IPS-18c (cell line): ENCODE results near the gene EDN2.
A peak's percentile ranks its signal among the peaks of the same experiment; 100 is the strongest.

Experiments used
- H3K4me3 ChIP-seq: 2 replicates; pipeline ENCODE4 v1.7.0; 2013; ENCODE audit warnings: low read depth, mild to moderate bottlenecking, low read length, moderate library complexity; ENCODE audit not compliant: insufficient read depth
- H3K9me3 ChIP-seq: one replicate; pipeline ENCODE4 v1.6.1; 2013; ENCODE audit warnings: mild to moderate bottlenecking, low read length, moderate library complexity; ENCODE audit not compliant: control insufficient read depth, insufficient read depth

EDN2 gene

GRCh38 chr1:41520951-41521752 lies 36.7 kb upstream of the EDN2 start:
- Histone ChIP-seq H3K4me3 (no peak overlapping the region), H3K9me3 (no peaks in the 10 kb centered on the region)

GRCh38 chr1:41519667-41520066 lies 35.2 kb upstream of the EDN2 start:
- no peak overlapping the region for H3K4me3 ChIP-seq
- no peaks in the 10 kb centered on the region for H3K9me3 ChIP-seq

GRCh38 chr1:41518471-41518870 lies 34.0 kb upstream of the EDN2 start:
- Histone ChIP-seq H3K4me3 (no peak overlapping the region), H3K9me3 (no peaks in the 10 kb centered on the region)

GRCh38 chr1:41517062-41517438 lies 32.6 kb upstream of the EDN2 start:
- no peaks in the 10 kb centered on the region for H3K9me3 ChIP-seq
- no peak overlapping the region for H3K4me3 ChIP-seq

- H3K4me3 ChIP-seq = peak overlapping the region; percentile 38; the same call in 1 of the 2 replicates
- H3K9me3 ChIP-seq = no peaks in the 10 kb centered on the region
Observed at GRCh38 chr1:41516168-41517061, 31.9 kb upstream of the EDN2 start.

- Histone ChIP-seq H3K4me3 (no peak overlapping the region), H3K9me3 (no peaks in the 10 kb centered on the region)
Observed at GRCh38 chr1:41515778-41516167, 31.3 kb upstream of the EDN2 start.

GRCh38 chr1:41515131-41515678 lies 30.7 kb upstream of the EDN2 start:
- H3K4me3 ChIP-seq = no peak overlapping the region
- no peaks in the 10 kb centered on the region for H3K9me3 ChIP-seq

- no peaks in the 10 kb centered on the region for H3K9me3 ChIP-seq
- H3K4me3 ChIP-seq = no peak overlapping the region
Observed at GRCh38 chr1:41514381-41514780, 29.9 kb upstream of the EDN2 start.

GRCh38 chr1:41513383-41513735 lies 28.9 kb upstream of the EDN2 start:
- Histone ChIP-seq H3K9me3 (no peaks in the 10 kb centered on the region), H3K4me3 (no peak overlapping the region)

- Histone ChIP-seq H3K9me3 (no peaks in the 10 kb centered on the region), H3K4me3 (no peak overlapping the region)
Observed at GRCh38 chr1:41512701-41513382, 28.4 kb upstream of the EDN2 start.

- H3K4me3 ChIP-seq = no peak overlapping the region
- no peaks in the 10 kb centered on the region for H3K9me3 ChIP-seq
Observed at GRCh38 chr1:41511239-41511540, 26.7 kb upstream of the EDN2 start.

- Histone ChIP-seq H3K9me3 (no peaks in the 10 kb centered on the region), H3K4me3 (no peak overlapping the region)
Observed at GRCh38 chr1:41510531-41511238, 26.2 kb upstream of the EDN2 start.

- H3K9me3 ChIP-seq = no peaks in the 10 kb centered on the region
- no peak overlapping the region for H3K4me3 ChIP-seq
Observed at GRCh38 chr1:41509270-41509671, 24.8 kb upstream of the EDN2 start.

- Histone ChIP-seq H3K9me3 (no peaks in the 10 kb centered on the region), H3K4me3 (no peak overlapping the region)
Observed at GRCh38 chr1:41508290-41508689, 23.8 kb upstream of the EDN2 start.

GRCh38 chr1:41507836-41508235 lies 23.4 kb upstream of the EDN2 start:
- H3K9me3 ChIP-seq = no peaks in the 10 kb centered on the region
- H3K4me3 ChIP-seq = no peak overlapping the region

GRCh38 chr1:41507110-41507720 lies 22.7 kb upstream of the EDN2 start:
- Histone ChIP-seq H3K4me3 (no peak overlapping the region), H3K9me3 (no peaks in the 10 kb centered on the region)
